Osteocyte (in vitro differentiated cells): Measurements from ENCODE around the gene EFCC1. TPM values are rescaled to one million over a fixed set of nuclear protein-coding genes. Genes with fewer than 3 reads are reported as not detected.

Experiments
- DNase-seq: peaks from one replicate; pipeline ENCODE4 v3.0.0; 2021; ENCODE audit warnings: mixed read lengths; ENCODE audit not compliant: unreplicated experiment; ENCODE audit errors: extremely low spot score
- H3K27ac Mint-ChIP-seq: one replicate; pipeline ENCODE4 v1.8.0; 2021; ENCODE audit warnings: mild to moderate bottlenecking, mixed read lengths; ENCODE audit not compliant: unreplicated experiment
- H3K27me3 Mint-ChIP-seq: one replicate; pipeline ENCODE4 v1.8.0; 2021; ENCODE audit warnings: mixed read lengths; ENCODE audit not compliant: unreplicated experiment
- H3K36me3 Mint-ChIP-seq: one replicate; pipeline ENCODE4 v1.8.0; 2021; ENCODE audit warnings: mixed read lengths; ENCODE audit not compliant: unreplicated experiment
- H3K4me1 Mint-ChIP-seq: one replicate; pipeline ENCODE4 v1.8.0; 2021; ENCODE audit warnings: mixed read lengths; ENCODE audit not compliant: unreplicated experiment
- H3K4me3 Mint-ChIP-seq: one replicate; pipeline ENCODE4 v1.8.0; 2021; ENCODE audit warnings: mild to moderate bottlenecking, moderate library complexity, mixed read lengths; ENCODE audit not compliant: unreplicated experiment
- H3K9me3 Mint-ChIP-seq: one replicate; pipeline ENCODE4 v1.8.0; 2021; ENCODE audit warnings: mixed read lengths; ENCODE audit not compliant: unreplicated experiment
- CTCF ChIP-seq: fragments of 200-600 bp; sonication (generic); IDR thresholded peaks from 2 replicates; pipeline ENCODE4 v1.5.0; 2021; ENCODE audit warnings: antibody characterized with exemption, mild to moderate bottlenecking, moderate library complexity
- total RNA-seq: library from RNA; stranded (reverse); gene quantifications from 2 replicates; pipeline ENCODE4 v1.2.1, GENCODE V29; 2021

Gene EFCC1
- total RNA-seq, 1 donor from 2014 or later = not detected

DNA sequence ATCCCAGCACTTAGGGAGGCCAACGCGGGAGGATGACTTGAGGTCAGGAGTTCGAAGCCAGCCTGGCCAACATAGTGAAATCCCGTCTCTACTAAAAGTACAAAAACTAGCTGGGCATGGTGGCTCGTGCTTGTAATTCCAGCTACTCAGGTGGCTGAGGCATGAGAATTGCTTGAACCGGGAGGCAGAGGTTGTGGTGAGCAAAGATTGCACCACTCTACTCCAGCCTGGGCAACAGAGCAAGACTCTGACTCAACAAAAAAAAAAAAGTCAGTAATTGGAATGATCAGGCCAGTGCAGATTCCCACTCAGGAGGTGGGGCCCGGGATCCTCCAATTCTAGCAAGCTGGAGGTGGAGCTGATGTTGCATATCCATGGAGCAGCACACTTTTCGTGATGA lies 12.8 kb upstream of the EFCC1 start:
- peaks cover under 1% of the 10 kb centered on the region for H3K4me1 Mint-ChIP-seq
- TF ChIP-seq CTCF = no peak
- no peak overlapping the region for H3K4me3 Mint-ChIP-seq
- peaks cover 40% of the 10 kb centered on the region for H3K27me3 Mint-ChIP-seq
- no peak for DNase-seq
- no peak overlapping the region for H3K27ac Mint-ChIP-seq
- H3K9me3 Mint-ChIP-seq = no peaks in the 10 kb centered on the region
- H3K36me3 Mint-ChIP-seq = no peaks in the 10 kb centered on the region

DNA sequence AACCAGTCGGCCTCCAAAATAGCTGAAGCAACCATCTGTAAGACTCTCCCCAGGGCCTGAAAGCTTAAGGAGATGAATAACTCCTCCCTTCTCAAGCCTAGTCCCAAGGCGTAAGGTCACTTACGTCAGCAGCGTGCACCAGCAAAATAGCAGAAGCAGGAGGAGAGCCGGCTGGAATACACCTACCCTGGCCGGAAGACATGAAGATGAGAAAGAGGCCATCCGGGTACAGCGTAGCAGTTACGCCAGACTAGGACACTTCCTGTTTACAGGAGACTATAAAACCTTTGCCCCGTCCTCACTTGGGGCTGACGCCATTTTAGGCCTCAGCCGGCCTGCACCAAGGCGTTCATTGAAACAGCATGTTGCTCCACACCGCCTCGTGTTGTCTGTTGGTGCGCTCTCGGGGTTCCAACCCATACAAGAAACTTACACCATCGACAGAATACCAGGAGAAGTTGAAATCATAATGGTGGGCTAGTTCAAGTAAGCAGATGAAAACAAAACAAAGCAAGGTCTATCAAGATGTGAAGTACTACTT lies 9.7 kb upstream of the EFCC1 start:
- H3K4me3 Mint-ChIP-seq = no peak overlapping the region
- H3K27me3 Mint-ChIP-seq = peaks cover 28% of the 10 kb centered on the region
- H3K36me3 Mint-ChIP-seq = no peaks in the 10 kb centered on the region
- TF ChIP-seq CTCF = no peak
- no peak for DNase-seq
- no peaks in the 10 kb centered on the region for H3K9me3 Mint-ChIP-seq
- no peak overlapping the region for H3K27ac Mint-ChIP-seq
- H3K4me1 Mint-ChIP-seq = peaks cover 10% of the 10 kb centered on the region

DNA sequence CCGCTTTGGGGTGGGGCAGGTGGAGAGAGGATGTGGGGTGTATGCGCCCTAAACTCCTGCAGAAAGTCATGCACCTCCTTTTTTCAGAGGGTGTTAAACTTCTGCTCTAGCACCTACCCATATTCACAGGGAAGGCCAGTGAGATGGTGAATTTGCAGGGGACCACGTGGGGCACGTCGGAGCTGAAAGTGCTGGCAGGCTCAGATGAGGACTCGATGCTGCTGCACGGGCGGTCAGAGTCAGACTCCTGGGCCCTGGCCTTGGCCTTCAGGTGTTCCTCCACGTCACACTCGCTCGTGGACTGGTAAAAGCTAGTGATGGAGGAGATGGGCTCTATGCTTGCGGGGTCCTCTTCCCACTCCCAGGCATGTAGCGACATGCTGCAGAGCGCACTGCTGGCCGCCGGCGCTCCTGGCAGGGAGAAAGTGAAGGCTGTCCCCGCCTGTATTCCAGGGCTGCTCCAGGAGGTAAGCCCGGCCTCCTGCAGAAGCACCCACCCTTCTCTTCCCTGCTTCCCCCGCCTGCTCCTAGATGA lies 8.1 kb upstream of the EFCC1 start:
- peak overlapping the region; percentile 66 for H3K4me3 Mint-ChIP-seq
- no peak overlapping the region for H3K27ac Mint-ChIP-seq
- peaks cover 10% of the 10 kb centered on the region for H3K4me1 Mint-ChIP-seq
- no peaks in the 10 kb centered on the region for H3K9me3 Mint-ChIP-seq
- peaks cover 33% of the 10 kb centered on the region for H3K27me3 Mint-ChIP-seq
- H3K36me3 Mint-ChIP-seq = no peaks in the 10 kb centered on the region
- TF ChIP-seq CTCF = no peak
- no peak for DNase-seq

- Mint-ChIP-seq H3K4me3 (peak within 1 kb of the TSS; percentile 66), H3K4me1 (peaks cover 10% of the 10 kb centered on the region), H3K27me3 (peaks cover 39% of the 10 kb centered on the region), H3K9me3 (no peaks in the 10 kb centered on the region), H3K36me3 (no peaks in the 10 kb centered on the region), H3K27ac (no peak within 1 kb of the TSS)
- peak; percentile 93 for DNase-seq
- no peak for TF ChIP-seq CTCF
Observed at GRCh38 chr3:128993461-128994172, 7.5 kb upstream of the EFCC1 start, which contains the start of gene CFAP92. TSS of gene CFAP92 (minus strand) at chr3:128994076. CDS start at chr3:128993304, 772 bp downstream.

DNA sequence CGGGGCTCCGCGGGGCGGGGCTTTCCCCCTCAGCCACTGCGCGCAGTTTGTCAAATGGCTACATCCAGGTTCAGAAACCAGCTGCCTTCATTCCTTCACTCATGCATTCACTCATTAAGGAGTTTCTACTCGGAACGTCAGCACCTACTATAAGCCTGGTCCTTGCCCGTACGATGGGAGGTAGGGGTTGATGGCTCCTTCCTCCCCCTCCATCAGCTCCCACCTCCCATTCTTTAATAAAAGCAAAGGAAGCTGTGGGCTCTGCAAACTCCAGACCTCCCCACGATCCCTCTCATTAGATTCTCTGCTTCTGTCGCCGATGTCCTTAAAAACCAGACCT lies 7.0 kb upstream of the EFCC1 start:
- TF ChIP-seq CTCF = no peak
- peaks cover 44% of the 10 kb centered on the region for H3K27me3 Mint-ChIP-seq
- no peak for DNase-seq
- H3K9me3 Mint-ChIP-seq = no peaks in the 10 kb centered on the region
- peaks cover 10% of the 10 kb centered on the region for H3K4me1 Mint-ChIP-seq
- no peaks in the 10 kb centered on the region for H3K36me3 Mint-ChIP-seq
- H3K4me3 Mint-ChIP-seq = peak overlapping the region; percentile 66
- H3K27ac Mint-ChIP-seq = no peak overlapping the region
